Measurements from ENCODE around the gene PDE8B.

GRCh38 chr5:77443670-77444069 lies 233.2 kb downstream of the PDE8B start:
- no peak for TF ChIP-seq CTCF (IDR thresholded peaks at IDR 0.05; ENCODE audit: low read length)
- TF ChIP-seq EZH2 (IDR thresholded peaks at IDR 0.05; ENCODE audit: borderline replicate concordance, low read length): no peak
